Measurements from ENCODE around the gene ADIPOR2.
"Not testable (repeated sequence)": the region's sequence is repeated elsewhere in the genome, so short reads cannot be mapped to it uniquely, and the experiment has no call there.

The ADIPOR2 gene

DNA sequence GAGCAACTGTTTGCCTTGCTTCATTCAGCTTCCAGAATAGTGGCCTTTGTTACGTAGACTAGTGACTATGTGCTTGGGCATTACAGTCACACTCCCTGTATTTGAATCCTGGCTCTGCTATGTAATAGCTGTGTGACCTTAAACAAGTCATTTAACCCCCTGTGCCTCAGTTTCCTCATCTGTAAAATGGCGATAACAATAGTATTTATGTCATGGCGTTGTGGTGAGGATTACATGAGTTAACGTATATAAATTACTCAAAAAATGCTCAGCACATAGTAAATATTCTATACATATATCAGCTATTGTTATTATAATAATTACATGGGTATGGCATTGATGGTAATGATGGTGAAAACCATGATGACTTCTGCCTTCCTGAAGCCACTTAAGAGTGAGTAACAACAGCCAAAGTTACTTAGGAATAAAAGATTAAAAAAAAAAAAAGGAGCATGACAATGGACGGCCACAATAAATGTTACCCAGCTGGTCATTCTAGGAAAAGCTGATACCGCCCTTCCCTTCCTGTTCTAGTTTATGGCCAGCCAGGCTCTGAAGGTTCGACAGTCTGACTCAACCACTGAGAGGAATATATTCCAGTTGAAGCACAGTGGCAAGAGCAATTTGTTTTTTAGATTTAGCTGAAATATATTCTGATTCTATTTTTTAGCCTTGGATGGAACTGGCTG is 9.9 kb upstream of the ADIPOR2 start:
- H3K4me3 ChIP-seq (ENCODE audit: low read depth, low read length), result no peak overlapping the region
- no peak for TF ChIP-seq CTCF (IDR thresholded peaks at IDR 0.05; ENCODE audit: low read depth, low read length)

DNA sequence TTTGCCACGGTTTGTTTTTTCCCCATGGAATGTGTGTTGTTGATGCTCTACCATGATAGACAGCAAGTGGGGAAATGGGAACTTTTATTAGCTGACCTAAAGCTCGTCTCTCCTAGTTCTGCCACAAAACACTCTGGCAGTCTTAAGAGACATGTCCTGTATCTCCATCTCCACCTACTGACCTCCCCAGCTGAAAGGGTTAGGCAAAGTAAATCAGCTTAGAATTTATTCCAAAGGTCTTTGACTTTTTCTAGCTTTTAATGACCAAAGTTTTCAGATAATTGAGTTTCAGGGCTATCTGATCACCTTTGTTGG is 9.4 kb upstream of the ADIPOR2 start:
- H3K4me3 ChIP-seq (ENCODE audit: low read depth, low read length), result no peak overlapping the region
- no peak for TF ChIP-seq CTCF (IDR thresholded peaks at IDR 0.05; ENCODE audit: low read depth, low read length)

DNA sequence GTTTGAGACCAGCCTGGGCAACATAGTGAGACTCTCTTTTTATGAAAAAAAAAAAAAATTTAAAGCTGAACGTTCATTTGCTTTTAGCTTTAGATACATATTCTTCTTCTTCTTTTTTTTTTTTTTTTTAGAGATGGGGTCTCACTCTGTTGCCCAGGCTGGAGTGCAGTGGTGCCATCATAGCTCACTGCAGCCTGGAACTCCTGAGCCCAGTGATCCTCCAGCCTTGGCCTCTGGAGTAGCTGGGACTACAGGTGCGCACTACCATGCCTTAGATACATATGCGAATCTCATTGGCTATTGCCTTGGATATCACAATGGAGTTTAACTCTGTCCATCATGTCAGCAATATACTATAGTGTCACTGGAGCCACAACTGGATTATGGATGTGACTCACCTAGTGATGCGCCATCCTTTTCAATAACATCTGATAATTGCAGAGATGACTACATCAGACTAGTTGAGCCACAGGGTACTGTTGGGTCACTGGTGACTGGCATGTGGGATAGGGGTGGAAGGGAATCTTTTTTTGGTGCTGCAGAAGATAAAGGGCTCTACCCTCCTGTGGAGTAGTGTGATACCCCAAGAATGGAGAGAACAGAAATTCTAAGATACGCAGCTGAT is 2.7 kb upstream of the ADIPOR2 start:
- no peak for TF ChIP-seq CTCF (IDR thresholded peaks at IDR 0.05; ENCODE audit: low read depth, low read length)
- no peak overlapping the region for H3K4me3 ChIP-seq (ENCODE audit: low read depth, low read length)

- peak overlapping the region; percentile 80 for H3K4me3 ChIP-seq (ENCODE audit: low read depth, low read length)
- TF ChIP-seq CTCF (IDR thresholded peaks at IDR 0.05; ENCODE audit: low read depth, low read length), result no peak
Observed at GRCh38 chr12:1691123-1692007, 495 bp downstream of the ADIPOR2 start.

GRCh38 chr12:1692226-1692625 is 1.4 kb downstream of the ADIPOR2 start:
- no peak for TF ChIP-seq CTCF (IDR thresholded peaks at IDR 0.05; ENCODE audit: low read depth, low read length)
- H3K4me3 ChIP-seq (ENCODE audit: low read depth, low read length), result peak overlapping the region; percentile 80

- no peak overlapping the region for H3K4me3 ChIP-seq (ENCODE audit: low read depth, low read length)
Observed at GRCh38 chr12:1692895-1693610, 2.2 kb downstream of the ADIPOR2 start.

GRCh38 chr12:1695097-1695496 is 4.2 kb downstream of the ADIPOR2 start:
- not testable (repeated sequence) for H3K4me3 ChIP-seq (ENCODE audit: low read depth, low read length)

More at GRCh38 chr12:1692895-1693610, 2.2 kb downstream of the ADIPOR2 start:
- TF ChIP-seq CTCF (IDR thresholded peaks at IDR 0.05; ENCODE audit: low read depth, low read length), result no peak

Measured in WI38 (cell line).